ENCODE results near the gene SUMO3.

GRCh38 chr21:44793592-44794374 is 24.1 kb downstream of the SUMO3 start:
- TF ChIP-seq CTCF (IDR thresholded peaks at IDR 0.05; ENCODE audit: low read length) (no peak), EZH2phosphoT487 (IDR thresholded peaks at IDR 0.05; ENCODE audit: low read length) (no peak), EZH2 (optimal IDR thresholded peaks at IDR 0.05; ENCODE audit: low read depth, low read length) (no peak)

Data from MM.1S (cell line).